Caki2 (cell line): ENCODE results near the gene C1orf87. TPM values are rescaled to one million over a fixed set of nuclear protein-coding genes. Genes with fewer than 3 reads are reported as not detected.
"Not testable (repeated sequence)": the region's sequence is repeated elsewhere in the genome, so short reads cannot be mapped to it uniquely, and the experiment has no call there.

ENCODE experiments used
- DNase-seq: peaks from one replicate; pipeline ENCODE4 v3.0.0-alpha.2; 2015; ENCODE audit warnings: low read depth
- in situ Hi-C: cut with HindIII; loops from 2 replicates; pipeline ENCODE4 v1.10.0; 2016; ENCODE audit warnings: low sequenced_read_pairs, low pct_unique_long_range_greater_than_20kb, mixed read lengths
- total RNA-seq: library from RNA; depleted of rRNA; stranded (reverse); fragments of >200 nt; shearing (Covaris generic); gene quantifications from 2 replicates; pipeline ENCODE4 v1.2.3, GENCODE V29; 2014; ENCODE audit warnings: low replicate concordance; rRNA removed

Gene C1orf87
- total RNA-seq, 1 experiment from 2014 or later = not detected

DNA sequence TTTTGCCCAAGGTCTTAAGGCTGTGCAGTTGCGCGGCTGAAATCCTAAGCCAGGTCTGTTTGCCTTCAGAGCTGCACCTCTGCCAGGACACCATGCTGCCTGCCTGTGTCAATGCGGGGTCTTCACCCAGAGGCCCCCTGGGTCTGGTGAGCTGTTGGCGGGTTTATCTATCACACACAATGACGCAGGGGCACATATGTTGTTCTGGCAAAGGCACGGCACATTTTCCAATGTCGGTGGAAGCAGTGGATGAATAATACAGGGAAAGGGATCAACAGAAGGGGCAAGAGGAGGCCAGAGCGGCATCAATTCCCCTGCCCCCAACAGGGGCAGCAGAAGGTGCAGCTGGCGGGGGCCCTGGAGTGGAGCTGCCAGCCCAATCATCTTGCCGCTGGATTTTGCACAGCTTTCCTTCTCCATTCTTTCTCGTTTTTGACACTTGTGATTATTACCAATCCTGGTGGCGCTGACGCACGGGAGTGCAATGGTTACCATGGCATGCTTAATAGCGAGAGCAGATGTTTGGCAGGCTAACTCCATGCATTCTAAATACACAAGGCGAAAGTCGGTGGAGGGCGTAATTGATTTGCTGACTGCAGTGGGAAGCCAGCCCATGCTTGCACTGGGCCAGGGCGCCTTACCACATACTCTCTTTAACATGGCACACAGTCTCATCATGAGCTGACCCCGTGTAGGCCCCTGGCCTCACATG, 101.2 kb downstream of the C1orf87 start:
- no peak for DNase-seq
- in situ Hi-C loops = no loop called here

DNA sequence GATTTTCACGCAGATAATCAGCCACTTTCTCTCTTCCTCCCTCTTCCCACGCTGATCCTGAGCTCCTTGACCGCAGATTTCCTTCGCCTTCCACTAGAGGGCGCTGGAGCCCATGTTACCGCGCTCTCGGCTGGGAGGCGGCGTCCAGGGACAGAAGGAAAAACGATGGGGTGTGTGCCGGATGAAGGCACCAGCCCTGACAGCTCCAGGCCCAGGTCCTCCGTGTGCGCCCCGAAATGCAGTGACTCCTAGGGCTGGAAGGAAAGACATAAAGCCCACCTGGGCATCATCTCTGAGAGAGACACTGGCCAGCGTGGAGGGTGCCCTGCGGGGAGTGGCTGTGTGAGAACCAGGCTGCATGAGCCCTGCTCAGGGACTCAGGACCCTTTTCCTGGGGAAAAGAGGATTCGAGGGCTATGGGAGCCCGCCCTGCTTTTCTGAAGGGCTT, 102.1 kb downstream of the C1orf87 start:
- in situ Hi-C loops = no loop called here
- peak; percentile 58 for DNase-seq

DNA sequence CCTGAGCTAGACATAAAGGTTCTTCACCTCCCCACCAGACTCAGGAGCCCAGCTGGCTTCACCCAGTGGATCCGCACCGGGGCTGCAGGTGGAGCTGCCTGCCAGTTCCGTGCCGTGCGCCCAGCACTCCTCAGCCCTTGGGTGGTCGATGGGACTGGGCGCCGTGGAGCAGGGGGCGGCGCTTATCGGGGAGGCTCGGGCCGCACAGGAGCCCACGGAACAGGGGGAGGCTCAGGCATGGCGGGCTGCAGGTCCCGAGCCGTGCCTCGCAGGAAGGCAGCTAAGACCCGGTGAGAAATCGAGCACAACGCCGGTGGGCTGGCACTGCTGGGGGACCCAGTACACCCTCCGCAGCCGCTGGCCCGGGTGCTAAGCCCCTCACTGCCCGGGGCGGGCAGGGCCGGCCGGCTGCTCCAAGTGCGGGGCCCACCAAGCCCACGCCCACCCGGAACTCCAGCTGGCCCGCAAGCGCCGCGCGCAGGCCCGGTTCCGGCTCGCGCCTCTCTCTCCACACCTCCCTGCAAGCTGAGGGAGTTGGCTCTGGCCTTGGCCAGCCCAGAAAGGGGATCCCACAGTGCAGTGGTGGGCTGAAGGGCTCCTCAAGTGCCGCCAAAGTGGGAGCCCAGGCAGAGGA, 103.9 kb downstream of the C1orf87 start:
- DNase-seq, in situ Hi-C loops: not testable (repeated sequence)

DNA sequence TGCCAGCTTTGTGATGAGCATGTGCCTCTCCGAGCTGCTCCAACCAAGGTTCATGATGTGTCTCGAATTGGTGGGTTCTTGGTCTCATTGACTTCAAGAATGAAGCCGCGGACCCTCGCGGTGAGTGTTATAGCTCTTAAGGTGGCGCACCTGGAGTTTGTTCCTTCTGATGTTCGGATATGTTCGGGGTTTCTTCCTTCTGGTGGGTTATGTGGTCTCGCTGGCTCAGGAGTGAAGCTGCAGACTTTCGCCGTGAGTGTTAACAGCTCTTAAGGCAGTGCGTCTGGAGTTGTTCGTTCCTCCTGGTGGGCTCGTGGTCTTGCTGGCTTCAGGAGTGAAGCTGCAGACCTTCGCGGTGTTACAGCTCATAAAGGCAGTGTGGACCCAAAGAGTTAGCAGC, 104.8 kb downstream of the C1orf87 start:
- DNase-seq, in situ Hi-C loops: not testable (repeated sequence)

- in situ Hi-C loops = no loop called here
- no peak for DNase-seq
Measured at GRCh38 chr1:59967780-59968179, 105.8 kb downstream of the C1orf87 start.

GRCh38 chr1:59967141-59967697, 106.4 kb downstream of the C1orf87 start:
- peak; percentile 22 for DNase-seq
- in situ Hi-C loops = no loop called here

- no peak for DNase-seq
- in situ Hi-C loops = no loop called here
Measured at GRCh38 chr1:59952065-59952464, 121.5 kb downstream of the C1orf87 start.

GRCh38 chr1:59949648-59950047, 123.9 kb downstream of the C1orf87 start:
- DNase-seq = no peak
- in situ Hi-C loops = no loop called here

GRCh38 chr1:59948990-59949389, 124.6 kb downstream of the C1orf87 start:
- in situ Hi-C loops = no loop called here
- no peak for DNase-seq

GRCh38 chr1:59947047-59947938, 126.3 kb downstream of the C1orf87 start:
- DNase-seq = peak; percentile 36
- in situ Hi-C loops = no loop called here

DNA sequence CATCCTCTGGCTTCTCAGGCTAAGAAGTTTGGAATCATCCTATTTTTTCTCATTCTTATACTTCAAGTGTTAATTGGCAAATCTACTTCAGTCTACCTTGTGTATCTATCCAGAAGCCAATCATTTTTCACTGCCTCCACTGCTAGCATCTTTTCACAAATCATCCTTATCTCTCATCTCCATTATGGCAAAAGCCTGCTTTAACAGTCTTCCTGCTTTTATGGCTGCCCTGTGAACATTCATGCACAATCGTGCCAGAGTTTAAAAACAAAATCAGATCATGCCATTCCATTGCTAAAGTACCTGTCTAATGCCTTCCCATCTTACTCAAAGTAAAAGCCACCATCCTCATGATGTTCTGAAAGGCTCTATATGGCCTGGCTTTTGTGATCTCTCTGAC, 127.8 kb downstream of the C1orf87 start:
- DNase-seq = no peak
- in situ Hi-C loops = no loop called here

Other genes starting within 250 kb of the C1orf87 start
- 0.20 and 4.5 TPM in 2 replicates for gene CYP2J2, start 147.0 kb downstream of the C1orf87 start, total RNA-seq